HG03103 (cell line): ENCODE results near the gene KIF25.

Experiments
- ATAC-seq: cut with Tn5 transposase; IDR thresholded peaks from one replicate; pipeline ENCODE4 v1.9.1; 2021; ENCODE audit warnings: low read depth; ENCODE audit not compliant: unreplicated experiment

Gene KIF25, protein sequence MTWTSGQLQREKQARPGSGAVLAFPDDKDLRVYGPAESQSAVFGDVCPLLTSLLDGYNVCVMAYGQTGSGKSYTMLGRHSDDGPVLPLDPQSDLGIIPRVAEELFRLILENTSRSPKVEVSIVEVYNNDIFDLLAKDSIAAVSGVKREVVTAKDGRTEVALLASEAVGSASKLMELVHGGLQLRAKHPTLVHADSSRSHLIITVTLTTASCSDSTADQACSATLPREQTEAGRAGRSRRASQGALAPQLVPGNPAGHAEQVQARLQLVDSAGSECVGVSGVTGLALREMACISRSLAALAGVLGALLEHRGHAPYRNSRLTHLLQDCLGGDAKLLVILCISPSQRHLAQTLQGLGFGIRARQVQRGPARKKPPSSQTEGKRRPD

DNA sequence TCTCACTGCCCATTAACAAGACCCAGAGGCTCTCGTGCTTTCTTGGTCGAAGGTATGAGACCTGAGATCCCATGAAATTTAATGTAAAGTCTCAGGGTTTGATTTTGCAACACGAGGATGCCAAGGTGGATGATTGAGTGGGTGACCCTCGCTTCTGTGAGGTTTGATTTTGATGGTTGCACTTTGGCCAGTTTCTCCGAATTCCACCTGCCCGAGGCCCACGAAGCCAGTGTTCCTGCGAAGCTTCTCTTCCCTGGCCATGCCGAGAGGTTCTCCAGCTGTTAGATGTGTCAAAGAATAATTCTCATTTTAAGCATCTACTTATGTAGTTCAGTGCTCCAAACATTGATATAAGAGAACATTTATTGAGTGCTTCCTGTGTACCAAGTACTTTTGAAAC, at the start of gene KIF25:
Gene KIF25, plus strand, starts transcription at position 30 of the 400 bp plus-strand sequence. CDS start 31,915 bp downstream, outside the sequence.
- ATAC-seq, result no peak

GRCh38 chr6:167947716-167948115, 49.8 kb upstream of the KIF25 start:
- ATAC-seq, result no peak

DNA sequence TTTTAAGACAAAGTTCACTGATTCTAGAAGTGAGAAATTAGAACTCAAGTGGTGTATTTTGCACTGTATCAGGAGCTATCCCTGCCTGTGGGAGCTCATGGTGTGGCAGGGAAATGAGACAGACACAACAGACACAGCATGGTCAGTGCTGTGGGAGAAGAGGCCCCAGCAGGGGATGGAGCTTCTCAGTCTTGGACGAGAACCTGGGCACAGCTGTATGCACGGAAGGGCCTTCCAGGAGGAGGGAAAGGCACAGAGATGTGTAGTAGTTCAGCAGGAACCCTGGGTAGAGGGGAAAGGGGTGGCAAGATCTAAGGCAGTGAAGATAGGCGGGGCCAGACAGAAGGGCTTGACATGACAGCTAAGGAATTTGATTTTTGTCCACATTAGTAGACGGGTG, 48.8 kb upstream of the KIF25 start:
- no peak for ATAC-seq

DNA sequence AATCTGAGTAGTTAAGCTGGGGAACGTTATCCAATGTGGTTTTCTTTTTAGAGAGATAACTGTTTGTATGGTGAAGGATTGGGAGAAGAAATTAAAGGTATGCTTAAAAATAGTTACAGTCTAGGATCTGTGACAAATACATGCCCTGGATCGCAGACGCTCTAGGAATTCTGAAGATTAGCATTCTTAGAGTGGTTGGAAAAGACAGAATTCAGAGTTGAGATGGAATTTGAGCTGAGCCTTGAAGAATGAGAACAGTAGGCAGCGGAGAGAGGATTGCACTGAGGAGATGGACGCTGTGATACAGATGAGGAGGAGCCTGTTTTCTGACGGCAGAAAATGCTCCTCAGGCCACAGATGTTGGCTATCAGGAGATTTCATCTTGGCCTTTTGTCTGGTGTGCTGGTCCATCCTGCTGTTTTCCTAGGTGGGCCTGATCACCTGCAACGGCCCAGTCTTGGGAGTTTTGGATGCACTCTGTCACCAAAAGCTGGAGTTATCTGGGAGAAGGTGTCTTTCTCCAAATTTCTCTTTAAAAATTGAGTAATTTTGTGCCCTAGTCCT, 48.3 kb upstream of the KIF25 start:
- ATAC-seq, result no peak

GRCh38 chr6:167951781-167952511, 45.5 kb upstream of the KIF25 start:
- ATAC-seq, result no peak

GRCh38 chr6:167952512-167952859, 45.0 kb upstream of the KIF25 start:
- ATAC-seq, result no peak

- ATAC-seq, result no peak
Measured at GRCh38 chr6:167953551-167953950, 43.9 kb upstream of the KIF25 start.

- no peak for ATAC-seq
Measured at GRCh38 chr6:167954151-167954550, 43.3 kb upstream of the KIF25 start.

DNA sequence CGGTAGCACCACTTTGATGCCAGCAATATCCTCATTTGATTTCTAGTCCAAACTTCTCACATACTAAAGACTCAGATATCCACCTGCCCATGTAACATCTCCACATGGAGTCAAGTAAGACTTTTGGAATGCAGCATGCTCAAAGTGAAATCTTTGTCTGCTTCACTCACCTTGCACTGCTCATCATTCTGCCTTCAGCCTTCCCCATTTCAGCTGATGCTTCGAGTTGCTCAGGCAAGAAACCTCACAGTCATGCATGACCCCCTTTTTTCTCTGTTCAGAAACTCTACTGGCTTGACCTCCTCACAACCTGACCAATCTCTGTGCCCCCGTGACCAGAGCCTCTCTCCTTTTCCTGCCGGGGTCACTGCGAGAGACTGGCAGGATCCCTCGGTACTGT, 41.0 kb upstream of the KIF25 start:
- ATAC-seq, result no peak

DNA sequence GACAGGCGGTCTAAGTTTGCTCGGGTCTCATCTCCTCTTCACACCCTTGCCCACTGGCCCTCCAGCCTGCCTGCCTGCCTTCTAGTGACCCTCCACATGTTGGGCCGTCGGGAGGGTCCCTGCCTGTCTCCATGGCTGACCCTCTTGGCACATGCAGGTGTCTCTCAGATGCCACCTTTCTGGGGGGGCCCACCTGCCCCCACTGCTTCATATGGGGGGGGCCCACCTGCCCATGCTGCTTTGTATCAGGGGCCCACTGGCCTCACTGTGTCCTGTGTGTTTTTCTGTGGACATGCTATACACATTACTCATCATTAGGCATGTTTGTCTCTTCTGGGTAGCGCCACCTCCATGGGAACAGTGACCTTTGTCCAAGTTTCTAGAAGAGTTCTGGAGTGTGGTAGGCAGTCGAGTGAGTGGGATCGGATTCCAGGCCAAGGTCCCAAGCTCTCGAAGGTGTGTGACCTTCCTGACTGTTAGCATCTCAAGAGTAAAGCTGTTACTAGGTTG, 40.4 kb upstream of the KIF25 start:
- ATAC-seq, result no peak

- ATAC-seq, result no peak
Measured at GRCh38 chr6:167957626-167958025, 39.8 kb upstream of the KIF25 start.

DNA sequence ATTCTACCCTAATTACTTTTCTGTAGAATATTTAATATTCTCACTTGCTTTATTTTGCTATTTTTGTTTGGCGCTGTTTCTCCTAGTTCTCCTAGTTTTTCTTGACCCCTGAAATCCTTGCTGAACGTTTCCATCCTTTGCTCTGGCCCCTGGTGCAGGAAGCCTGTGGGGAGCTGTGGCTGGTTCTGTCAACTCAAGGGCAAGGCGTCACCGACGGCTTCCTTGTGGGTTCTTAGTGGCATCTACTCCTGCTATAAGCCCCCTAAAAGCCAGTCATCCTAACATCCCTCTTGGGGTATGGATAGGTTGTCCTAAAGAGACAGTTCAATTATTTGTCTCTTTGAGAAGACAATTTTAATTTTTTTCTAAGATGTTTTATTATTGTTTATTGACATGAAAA, 36.9 kb upstream of the KIF25 start:
- no peak for ATAC-seq

DNA sequence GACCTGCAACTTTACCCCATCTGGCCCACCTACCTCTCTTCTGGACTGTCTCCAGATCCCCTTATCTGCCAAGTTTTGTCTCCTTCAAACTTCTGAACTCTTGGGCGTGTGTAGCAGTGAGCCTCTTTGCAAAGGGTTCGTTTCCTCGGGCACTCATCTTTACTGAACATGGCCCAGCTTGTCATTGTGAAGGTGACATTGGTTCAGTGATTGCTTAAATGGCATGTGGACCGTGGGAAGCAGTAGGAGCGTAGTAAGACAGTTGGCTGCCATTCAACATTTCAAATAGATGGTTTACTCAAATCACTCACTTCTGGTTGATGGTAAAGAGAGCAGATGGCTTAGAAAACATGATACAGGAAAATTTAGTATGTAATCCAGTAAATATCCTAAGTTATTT, 34.8 kb upstream of the KIF25 start:
- no peak for ATAC-seq

DNA sequence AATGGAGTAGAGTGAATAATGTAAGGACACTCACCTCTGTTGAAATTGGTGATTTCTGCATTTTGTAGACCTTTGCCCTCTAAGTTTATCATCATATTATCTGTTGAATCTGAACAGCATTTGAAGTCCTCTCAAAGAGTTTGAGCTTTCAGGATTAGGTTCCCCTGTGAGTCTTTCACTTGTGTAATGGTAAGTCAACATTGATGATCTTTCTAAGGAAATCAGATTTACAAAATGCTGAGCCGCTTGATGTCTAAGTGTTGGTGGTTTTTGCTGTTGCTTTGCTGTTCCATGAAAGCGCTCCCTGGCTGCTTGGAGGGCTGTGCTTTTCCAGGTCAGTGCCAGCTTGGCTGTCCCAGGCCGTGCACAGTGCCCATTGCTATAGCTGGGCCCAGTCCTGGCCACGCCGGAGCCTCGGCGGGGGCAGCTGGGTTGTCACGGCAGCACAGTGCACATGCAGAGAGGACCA, 33.8 kb upstream of the KIF25 start:
- no peak for ATAC-seq

DNA sequence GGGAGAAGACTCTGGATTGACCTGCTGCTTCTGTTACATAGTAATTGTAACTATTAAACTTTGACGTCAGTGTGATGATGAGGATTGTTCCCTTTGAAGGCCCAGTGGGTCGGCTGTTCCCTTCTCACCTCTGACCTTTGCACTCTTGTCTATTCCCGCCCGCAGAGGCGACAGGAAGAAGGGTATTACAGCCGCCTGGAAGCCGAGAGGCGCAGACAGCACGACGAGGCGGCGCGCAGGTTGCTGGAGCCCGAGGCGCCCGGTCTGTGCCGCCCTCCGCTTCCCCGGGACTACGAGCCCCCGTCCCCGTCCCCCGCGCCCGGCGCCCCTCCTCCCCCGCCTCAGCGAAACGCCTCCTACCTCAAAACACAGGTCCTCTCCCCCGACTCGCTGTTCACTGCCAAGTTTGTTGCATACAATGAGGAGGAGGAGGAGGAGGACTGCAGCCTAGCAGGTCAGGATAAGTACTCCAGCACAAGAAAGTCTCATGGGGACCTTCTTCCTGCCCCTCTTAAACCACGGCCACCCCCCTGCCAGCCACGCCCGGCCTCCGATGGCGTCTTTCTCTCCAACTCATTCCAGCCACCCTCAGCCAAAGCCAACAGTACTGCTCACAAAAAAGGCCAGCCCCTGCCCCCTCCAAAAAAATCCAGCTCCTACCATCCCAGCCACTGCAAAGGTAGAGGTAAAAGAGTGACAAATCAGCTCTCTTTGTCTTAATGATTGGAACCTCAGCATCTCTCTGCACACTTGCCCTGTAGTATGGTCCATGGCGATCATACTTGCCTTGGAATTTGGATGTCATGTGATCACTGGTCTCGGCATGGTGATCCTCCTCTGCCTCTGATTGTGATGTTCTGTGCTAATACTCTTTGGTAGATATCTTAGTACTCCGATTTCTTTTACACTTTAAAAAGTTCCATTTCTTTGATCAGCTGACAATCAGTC, 31.6 kb upstream of the KIF25 start:
- no peak for ATAC-seq

GRCh38 chr6:167966540-167966905, 30.9 kb upstream of the KIF25 start:
- ATAC-seq, result no peak

DNA sequence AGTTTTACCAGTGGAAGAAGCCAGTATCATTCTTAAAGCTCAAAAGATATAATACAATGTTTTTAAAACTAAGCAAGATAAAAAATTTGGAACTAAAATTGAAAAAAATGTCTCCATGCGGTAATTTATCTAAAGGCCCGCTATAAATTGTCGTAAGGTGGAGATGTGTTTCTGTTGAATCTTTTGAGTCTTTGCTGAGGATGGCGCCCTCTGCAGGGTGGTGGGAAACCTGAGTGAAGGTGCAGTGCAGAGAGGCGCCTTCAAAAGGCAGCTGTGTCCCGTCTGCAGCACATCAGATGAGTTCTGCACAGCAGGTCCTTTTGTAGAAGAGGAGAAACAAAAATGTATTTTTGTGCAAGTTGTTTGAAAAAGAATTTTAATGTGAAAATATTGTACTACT, 29.4 kb upstream of the KIF25 start:
- ATAC-seq, result no peak

GRCh38 chr6:167970230-167970629, 27.2 kb upstream of the KIF25 start:
- no peak for ATAC-seq

- no peak for ATAC-seq
Measured at GRCh38 chr6:167972193-167972592, 25.3 kb upstream of the KIF25 start.

DNA sequence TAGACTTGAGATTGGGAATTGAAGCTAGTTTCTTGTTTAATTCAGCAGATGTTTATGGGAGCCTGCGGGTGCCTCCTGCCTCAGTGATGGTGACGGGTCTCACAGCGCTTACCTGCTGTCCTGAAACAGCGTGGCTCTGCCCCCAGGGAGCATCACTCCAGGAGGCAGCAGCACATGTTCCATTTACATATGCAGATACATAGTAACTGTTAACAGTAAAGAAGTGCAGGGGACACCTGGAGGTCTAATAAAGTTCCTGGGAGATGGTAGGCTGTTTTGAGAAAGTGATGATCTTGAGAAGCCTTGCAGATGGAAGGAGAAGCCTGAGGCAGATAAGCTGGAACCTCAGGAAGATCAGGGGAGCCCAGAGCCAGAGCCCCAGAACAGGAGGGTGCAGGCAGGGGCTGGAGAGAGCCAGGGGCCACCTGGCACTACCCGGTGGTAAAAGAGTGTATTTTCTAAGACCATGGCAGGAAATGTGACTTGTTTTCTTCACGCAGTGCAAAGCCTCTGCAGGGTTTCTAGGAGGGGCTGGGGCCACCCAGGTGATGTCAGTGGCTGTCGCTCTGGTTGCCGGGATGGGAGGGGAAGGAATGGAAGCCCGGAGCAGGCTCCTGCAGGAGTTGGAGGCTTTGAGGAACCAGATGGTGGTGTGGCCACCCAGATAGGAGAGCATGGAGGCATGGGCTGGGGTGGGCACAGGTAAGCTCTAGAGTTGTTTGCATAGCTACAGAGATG, 24.2 kb upstream of the KIF25 start:
- ATAC-seq, result no peak
